H1 (cell line): ENCODE data around the gene SNX19. TPM values are rescaled to one million over a fixed set of nuclear protein-coding genes. Genes with fewer than 3 reads are reported as not detected.

Source experiments
- CHD1 ChIP-seq: IDR thresholded peaks from 2 replicates; pipeline ENCODE4 v1.6.1; 2012; ENCODE audit warnings: low read depth, low read length, improper control_type of control experiment
- CHD7 ChIP-seq: fragments of 300-600 bp; sonication (generic); IDR thresholded peaks from 2 replicates; pipeline ENCODE4 v1.7.1; 2012; ENCODE audit warnings: low read length, moderate library complexity, mild to moderate bottlenecking, inconsistent platforms; ENCODE audit not compliant: insufficient replicate concordance
- JUN ChIP-seq: IDR thresholded peaks from 2 replicates; pipeline ENCODE4 v1.6.1; 2011; ENCODE audit warnings: low read depth, mild to moderate bottlenecking, improper control_type of control experiment, low read length
- KDM1A ChIP-seq: fragments of 200-600, 300-600 bp; sonication (generic); IDR thresholded peaks from 2 replicates; pipeline ENCODE4 v1.7.1; 2016; ENCODE audit warnings: mild to moderate bottlenecking, low read length, borderline replicate concordance
- KDM4A ChIP-seq: IDR thresholded peaks from one replicate; pipeline ENCODE4 v1.7.1; 2012; ENCODE audit warnings: low read depth, mild to moderate bottlenecking, moderate library complexity, low read length, inconsistent platforms; ENCODE audit not compliant: severe bottlenecking
- RAD21 ChIP-seq, 2 experiments: IDR thresholded peaks in 1 of 2; conservative IDR thresholded peaks in 1 of 2; 2 replicates each; pipeline ENCODE4 v1.6.1; 2011; ENCODE audit warnings: low read depth in 2 of 2, low read length in 2 of 2, improper control_type of control experiment in 1 of 2, inconsistent platforms in 1 of 2, mild to moderate bottlenecking in 1 of 2, moderate library complexity in 1 of 2
- RFX5 ChIP-seq: IDR thresholded peaks from 2 replicates; pipeline ENCODE4 v1.6.1; 2011; ENCODE audit warnings: low read depth, low read length, improper control_type of control experiment, borderline replicate concordance
- SRF ChIP-seq: IDR thresholded peaks from 2 replicates; pipeline ENCODE4 v1.6.1; 2011; ENCODE audit warnings: mild to moderate bottlenecking, low read depth, low read length, moderate library complexity
- TAF1 ChIP-seq: IDR thresholded peaks from 2 replicates; pipeline ENCODE4 v1.6.1; 2011; ENCODE audit warnings: mild to moderate bottlenecking, low read depth, low read length
- polyA plus RNA-seq, 7 experiments: library from polyadenylated mRNA; depleted of rRNA in 3 of 7; stranded (reverse) in 5 of 7; unstranded in 2 of 7; fragments of >200 nt in 5 of 7; fragments of 200-250 nt in 2 of 7; gene quantifications; 1 replicate in 5 of 7; 2 replicates in 1 of 7; 4 replicates in 1 of 7; pipeline versions ENCODE4 v1.2.1 to v1.2.3, GENCODE V29; 2011 to 2013; ENCODE audit warnings: missing spikeins in 2 of 7, mixed read lengths in 2 of 7
- total RNA-seq: library from RNA; stranded (reverse); fragmentation: NEBNext Ultra II Directional; extraction: Animal tissue kit (Norgen Biotek cat#: 25700); gene quantifications from 2 replicates; pipeline ENCODE4 v1.2.1, GENCODE V29; 2021
- TF ChIP-seq, protein P1 (sequence below): IDR thresholded peaks from 2 replicates; pipeline ENCODE4 v1.6.1; 2012; ENCODE audit warnings: low read length, inconsistent platforms

SNX19 gene
- total and polyA plus RNA-seq, 2 of the 8 experiments (the other 6 are each of a cell fraction or from before 2014, with no cell fraction given): 15.0 to 25.2 TPM

GRCh38 chr11:130947481-130947880 is 31.2 kb upstream of the SNX19 start (continued):
- TF ChIP-seq CHD7 (no peak), RAD21 (IDR thresholded peaks at IDR 0.05 in 1 of 2, conservative IDR thresholded peaks at IDR 0.05 in 1 of 2; ENCODE audit: low read depth in 2 of 2, low read length in 2 of 2) (no peak), TAF1 (no peak), KDM4A (no peak), JUN (no peak), CHD1 (no peak), RFX5 (no peak), SRF (no peak), KDM1A (no peak)
- TF ChIP-seq, protein P1, sequence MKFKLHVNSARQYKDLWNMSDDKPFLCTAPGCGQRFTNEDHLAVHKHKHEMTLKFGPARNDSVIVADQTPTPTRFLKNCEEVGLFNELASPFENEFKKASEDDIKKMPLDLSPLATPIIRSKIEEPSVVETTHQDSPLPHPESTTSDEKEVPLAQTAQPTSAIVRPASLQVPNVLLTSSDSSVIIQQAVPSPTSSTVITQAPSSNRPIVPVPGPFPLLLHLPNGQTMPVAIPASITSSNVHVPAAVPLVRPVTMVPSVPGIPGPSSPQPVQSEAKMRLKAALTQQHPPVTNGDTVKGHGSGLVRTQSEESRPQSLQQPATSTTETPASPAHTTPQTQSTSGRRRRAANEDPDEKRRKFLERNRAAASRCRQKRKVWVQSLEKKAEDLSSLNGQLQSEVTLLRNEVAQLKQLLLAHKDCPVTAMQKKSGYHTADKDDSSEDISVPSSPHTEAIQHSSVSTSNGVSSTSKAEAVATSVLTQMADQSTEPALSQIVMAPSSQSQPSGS: no peak
